DOHH2 (cell line): ENCODE results near the gene CBLL1.

Source experiments
- H3F3A ChIP-seq: fragments of 200-600 bp; sonication (generic), shearing (Covaris generic); 2 replicates; pipeline ENCODE4 v1.6.0; 2016; ENCODE audit warnings: antibody characterized with exemption, mild to moderate bottlenecking; ENCODE audit not compliant: control insufficient read depth, insufficient read depth
- H3K27ac ChIP-seq: fragments of 200-600 bp; sonication (generic); 2 replicates; pipeline ENCODE4 v1.5.1; 2014; ENCODE audit warnings: low read depth, mild to moderate bottlenecking, low read length, moderate library complexity
- H3K27me3 ChIP-seq: fragments of 200-600 bp; sonication (generic); 2 replicates; pipeline ENCODE4 v1.6.1; 2014; ENCODE audit warnings: mild to moderate bottlenecking, low read length, mixed read lengths; ENCODE audit not compliant: control insufficient read depth
- H3K36me3 ChIP-seq: fragments of 200-600 bp; sonication (generic); 2 replicates; pipeline ENCODE4 v1.6.1; 2014; ENCODE audit warnings: mild to moderate bottlenecking, low read length, moderate library complexity, mixed read lengths; ENCODE audit not compliant: control insufficient read depth
- H3K4me1 ChIP-seq: fragments of 200-600 bp; sonication (generic); 2 replicates; pipeline ENCODE4 v1.6.1; 2014; ENCODE audit warnings: mild to moderate bottlenecking, low read length, mixed read lengths; ENCODE audit not compliant: control insufficient read depth
- H3K4me2 ChIP-seq: fragments of 200-600 bp; sonication (generic); 2 replicates; pipeline ENCODE4 v1.6.0; 2014; ENCODE audit warnings: mild to moderate bottlenecking, low read length, moderate library complexity
- H3K4me3 ChIP-seq: fragments of 200-600 bp; sonication (generic); 2 replicates; pipeline ENCODE4 v1.5.1; 2014; ENCODE audit warnings: mild to moderate bottlenecking, low read length, mixed read lengths
- H3K79me2 ChIP-seq: fragments of 200-600 bp; sonication (generic); 2 replicates; pipeline ENCODE4 v1.6.1; 2014; ENCODE audit warnings: mild to moderate bottlenecking, low read length, mixed read lengths; ENCODE audit not compliant: control insufficient read depth
- H3K9me2 ChIP-seq: fragments of 200-600 bp; sonication (generic); replicated peaks from 2 replicates; pipeline ENCODE4 v1.6.1; 2014; ENCODE audit warnings: mild to moderate bottlenecking, low read length, mixed read lengths; ENCODE audit not compliant: control insufficient read depth
- H3K9me3 ChIP-seq: fragments of 200-600 bp; sonication (generic); 2 replicates; pipeline ENCODE4 v1.6.1; 2014; ENCODE audit warnings: antibody characterized with exemption, low read length, mixed read lengths; ENCODE audit not compliant: control insufficient read depth, insufficient read depth
- H4K20me1 ChIP-seq: fragments of 200-600 bp; sonication (generic); 2 replicates; pipeline ENCODE4 v1.6.0; 2014; ENCODE audit warnings: low read depth, mild to moderate bottlenecking, antibody characterized with exemption, low read length, moderate library complexity; ENCODE audit not compliant: control insufficient read depth, insufficient read depth
- EZH2phosphoT487 ChIP-seq: fragments of 200-600 bp; sonication (generic); IDR thresholded peaks from 2 replicates; pipeline ENCODE4 v1.6.1; 2017; ENCODE audit warnings: borderline replicate concordance, mild to moderate bottlenecking, antibody characterized with exemption, low read length, moderate library complexity, mixed read lengths
- TF ChIP-seq, protein P1 (sequence below): fragments of 200-600 bp; sonication (generic); IDR thresholded peaks from one replicate; pipeline ENCODE4 v1.5.1; 2014; ENCODE audit warnings: antibody characterized with exemption, mild to moderate bottlenecking, low read depth, low read length; ENCODE audit not compliant: poor library complexity, severe bottlenecking

CBLL1 gene

DNA sequence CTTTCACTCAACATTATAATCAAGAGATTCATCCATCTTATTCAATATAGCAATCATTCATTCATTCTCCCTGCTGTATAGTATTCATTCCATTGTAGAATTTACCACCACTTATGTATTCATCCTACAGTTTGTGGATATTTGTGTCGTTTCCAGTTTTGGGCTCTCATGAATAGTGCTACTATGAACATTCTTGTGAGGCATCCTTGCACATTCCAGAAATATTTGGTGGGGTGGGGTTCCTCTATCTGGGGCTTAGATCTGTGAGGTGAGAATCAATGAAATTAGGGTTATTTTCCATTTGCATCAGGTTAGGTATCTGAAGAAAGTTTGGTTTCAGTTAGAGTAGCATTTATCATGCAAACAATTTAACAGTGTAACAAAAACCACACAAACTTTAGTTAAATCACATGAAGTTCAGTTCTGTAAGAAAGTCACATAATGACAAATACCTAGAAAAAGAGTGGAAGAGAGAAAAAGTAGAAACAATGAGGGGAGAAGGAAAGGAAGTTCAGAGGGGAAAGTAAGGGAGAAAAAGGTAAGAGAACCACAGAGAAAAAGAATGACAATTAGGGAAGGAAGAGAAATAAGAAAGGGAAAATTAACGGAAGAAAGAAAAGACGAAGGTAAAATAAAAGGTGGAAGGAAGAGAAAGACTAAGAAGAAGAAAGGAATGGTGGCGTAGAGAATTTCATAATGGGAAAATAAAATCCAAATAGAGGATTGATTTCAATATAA lies 25.3 kb upstream of the CBLL1 start:
- Histone ChIP-seq H3K9me3 (no peaks in the 10 kb centered on the region), H3F3A (no peaks in the 10 kb centered on the region), H4K20me1 (no peaks in the 10 kb centered on the region), H3K79me2 (no peaks in the 10 kb centered on the region), H3K27ac (no peak overlapping the region), H3K4me1 (no peaks in the 10 kb centered on the region), H3K4me3 (no peak overlapping the region), H3K9me2 (no peaks in the 10 kb centered on the region), H3K27me3 (peaks cover 13% of the 10 kb centered on the region), H3K36me3 (no peaks in the 10 kb centered on the region), H3K4me2 (no peak overlapping the region)
- TF ChIP-seq, protein P1, sequence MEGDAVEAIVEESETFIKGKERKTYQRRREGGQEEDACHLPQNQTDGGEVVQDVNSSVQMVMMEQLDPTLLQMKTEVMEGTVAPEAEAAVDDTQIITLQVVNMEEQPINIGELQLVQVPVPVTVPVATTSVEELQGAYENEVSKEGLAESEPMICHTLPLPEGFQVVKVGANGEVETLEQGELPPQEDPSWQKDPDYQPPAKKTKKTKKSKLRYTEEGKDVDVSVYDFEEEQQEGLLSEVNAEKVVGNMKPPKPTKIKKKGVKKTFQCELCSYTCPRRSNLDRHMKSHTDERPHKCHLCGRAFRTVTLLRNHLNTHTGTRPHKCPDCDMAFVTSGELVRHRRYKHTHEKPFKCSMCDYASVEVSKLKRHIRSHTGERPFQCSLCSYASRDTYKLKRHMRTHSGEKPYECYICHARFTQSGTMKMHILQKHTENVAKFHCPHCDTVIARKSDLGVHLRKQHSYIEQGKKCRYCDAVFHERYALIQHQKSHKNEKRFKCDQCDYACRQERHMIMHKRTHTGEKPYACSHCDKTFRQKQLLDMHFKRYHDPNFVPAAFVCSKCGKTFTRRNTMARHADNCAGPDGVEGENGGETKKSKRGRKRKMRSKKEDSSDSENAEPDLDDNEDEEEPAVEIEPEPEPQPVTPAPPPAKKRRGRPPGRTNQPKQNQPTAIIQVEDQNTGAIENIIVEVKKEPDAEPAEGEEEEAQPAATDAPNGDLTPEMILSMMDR: no peak
- TF ChIP-seq EZH2phosphoT487: no peak

DNA sequence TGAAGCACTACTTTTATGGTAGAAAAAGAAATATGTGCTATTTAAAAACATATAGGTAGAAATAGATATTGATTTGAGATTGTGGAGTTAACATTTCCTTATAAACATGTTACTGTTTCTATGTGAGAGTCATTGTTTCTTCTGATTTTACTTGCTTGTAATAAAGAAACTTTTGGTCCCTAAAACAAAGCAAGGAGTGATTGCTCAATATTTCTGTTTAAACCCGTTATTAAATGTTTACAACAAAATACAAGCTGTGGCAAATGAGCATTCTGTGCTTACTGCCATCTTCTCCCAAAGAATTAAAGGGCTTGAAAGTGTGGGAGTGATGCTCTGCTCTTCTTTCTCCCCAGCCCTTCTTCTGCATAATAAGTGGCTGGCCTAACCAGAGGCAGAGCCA lies 22.7 kb upstream of the CBLL1 start:
- no peaks in the 10 kb centered on the region for H3K9me2 ChIP-seq
- H3K4me1 ChIP-seq: no peaks in the 10 kb centered on the region
- H3K4me3 ChIP-seq: no peak overlapping the region
- H3K27me3 ChIP-seq: peaks cover 21% of the 10 kb centered on the region
- no peak for TF ChIP-seq EZH2phosphoT487
- TF ChIP-seq, protein P1: no peak
- H3K79me2 ChIP-seq: no peaks in the 10 kb centered on the region
- H3K9me3 ChIP-seq: no peaks in the 10 kb centered on the region
- H3K27ac ChIP-seq: no peak overlapping the region
- no peaks in the 10 kb centered on the region for H3F3A ChIP-seq
- H3K4me2 ChIP-seq: no peak overlapping the region
- H4K20me1 ChIP-seq: no peaks in the 10 kb centered on the region
- H3K36me3 ChIP-seq: no peaks in the 10 kb centered on the region

DNA sequence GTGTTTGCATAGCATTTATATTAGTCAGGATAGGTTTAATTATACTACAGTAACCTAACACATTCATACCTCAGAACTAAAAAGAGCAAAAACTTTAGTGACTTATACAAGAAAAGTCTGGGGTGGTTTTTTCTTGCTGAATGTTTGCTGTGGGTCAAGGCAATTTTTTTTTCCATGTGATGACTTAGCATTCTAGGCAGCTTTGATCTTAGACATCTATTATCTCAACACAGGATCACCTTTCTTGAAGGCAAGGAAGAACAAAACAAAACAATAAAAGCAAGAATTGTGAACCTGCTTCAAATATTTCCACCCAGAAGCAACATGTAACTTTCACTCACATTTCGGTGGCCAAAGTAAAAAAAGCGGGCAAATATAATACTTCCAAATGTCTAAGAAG lies 20.7 kb upstream of the CBLL1 start:
- no peaks in the 10 kb centered on the region for H3K9me2 ChIP-seq
- TF ChIP-seq EZH2phosphoT487: no peak
- TF ChIP-seq, protein P1: no peak
- no peaks in the 10 kb centered on the region for H4K20me1 ChIP-seq
- peaks cover 30% of the 10 kb centered on the region for H3K27me3 ChIP-seq
- no peaks in the 10 kb centered on the region for H3K36me3 ChIP-seq
- no peak overlapping the region for H3K4me2 ChIP-seq
- no peaks in the 10 kb centered on the region for H3K9me3 ChIP-seq
- no peaks in the 10 kb centered on the region for H3K79me2 ChIP-seq
- no peaks in the 10 kb centered on the region for H3K4me1 ChIP-seq
- H3K4me3 ChIP-seq: no peak overlapping the region
- H3F3A ChIP-seq: no peaks in the 10 kb centered on the region
- H3K27ac ChIP-seq: no peak overlapping the region
